Ovary (tissue), 3 donors: ENCODE measurements around the gene CDK16.

Source experiments
- CTCF ChIP-seq, 3 donors: fragments of 450-650 bp in 2 of 3; fragments of 200-600 bp in 1 of 3; IDR thresholded peaks; one replicate each; pipeline versions ENCODE4 v1.5.1 to v1.8.0; 2016 to 2022; ENCODE audit warnings: antibody characterized with exemption in 3 of 3, mild to moderate bottlenecking in 1 of 3
- EP300 ChIP-seq: sonication (generic); formaldehyde crosslinking; IDR thresholded peaks from one replicate; pipeline ENCODE4 v1.6.1; 2017; ENCODE audit warnings: antibody characterized with exemption
- donor health status: DM: no; HTN: no; CAD: no.

GRCh38 chrX:47243351-47243750 lies 24.9 kb downstream of the CDK16 start:
- TF ChIP-seq EP300 (no peak), CTCF (IDR thresholded peaks at IDR 0.05) (no peak)
